HG02798 (cell line): ENCODE data around the gene EPB41L3.
"Not testable (repeated sequence)": the region's sequence is repeated elsewhere in the genome, so short reads cannot be mapped to it uniquely, and the experiment has no call there.

Experiments
- ATAC-seq: cut with Tn5 transposase; IDR thresholded peaks from one replicate; pipeline ENCODE4 v1.9.1; 2021; ENCODE audit warnings: mild to moderate bottlenecking; ENCODE audit not compliant: unreplicated experiment, poor library complexity

Gene EPB41L3

GRCh38 chr18:5503740-5504139, 40.1 kb downstream of the EPB41L3 start:
- ATAC-seq, result no peak

DNA sequence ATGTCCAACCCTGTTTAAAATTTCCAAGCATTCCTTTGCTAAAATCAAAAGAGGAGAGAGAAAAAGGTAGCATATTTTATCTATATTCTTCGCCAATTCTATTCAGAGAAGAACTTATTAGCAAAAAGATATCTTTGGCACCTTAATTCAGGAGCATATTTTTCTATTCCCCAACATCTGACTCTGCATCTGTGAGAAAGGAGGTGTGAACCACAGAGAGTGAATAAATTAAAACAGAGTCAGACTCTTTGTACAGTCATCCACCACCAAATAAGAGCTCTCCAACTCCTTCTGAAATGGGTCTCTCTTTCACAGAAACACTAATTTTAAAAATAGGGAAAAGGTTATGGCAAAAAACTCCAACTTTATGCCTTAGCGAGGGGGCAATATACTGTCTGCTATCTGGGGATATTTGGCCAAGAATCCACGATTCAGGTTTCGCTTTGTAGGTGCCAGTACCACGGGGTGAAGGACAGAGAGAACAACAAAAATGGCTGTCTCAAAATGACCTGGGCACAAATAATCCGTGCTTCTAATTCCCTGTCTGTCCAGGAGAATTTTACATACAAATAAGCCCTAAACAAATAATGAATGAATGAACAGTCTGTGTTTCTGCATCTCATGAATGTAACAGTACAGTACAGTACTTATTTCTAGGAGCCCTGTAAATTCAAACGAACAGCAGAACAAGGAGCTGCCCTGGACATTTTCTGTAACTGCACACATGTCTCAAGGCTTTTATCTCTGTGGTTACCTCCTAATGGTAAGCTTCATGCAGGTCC, 43.4 kb downstream of the EPB41L3 start:
- no peak for ATAC-seq

DNA sequence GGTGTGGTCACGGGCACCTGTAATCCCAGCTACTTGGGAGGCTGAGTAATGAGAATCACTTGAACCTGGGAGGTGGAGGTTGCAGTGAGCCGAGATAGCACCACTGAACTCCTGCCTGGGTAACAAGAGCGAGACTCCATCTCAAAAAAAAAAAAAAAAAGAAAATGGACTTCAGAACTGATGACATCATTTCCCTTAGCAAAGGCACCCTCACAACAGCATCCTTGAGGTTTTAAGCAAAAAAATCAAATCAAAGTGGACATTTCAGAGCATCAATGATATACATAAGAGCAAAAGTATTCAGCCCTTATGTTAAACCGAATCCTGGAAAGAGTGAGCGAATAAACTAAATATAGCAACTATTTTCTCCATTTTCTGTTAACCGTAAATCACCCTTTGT, 45.3 kb downstream of the EPB41L3 start:
- no peak for ATAC-seq

- no peak for ATAC-seq
These were observed 47.5 kb downstream of the EPB41L3 start for GRCh38 chr18:5496305-5496704.

DNA sequence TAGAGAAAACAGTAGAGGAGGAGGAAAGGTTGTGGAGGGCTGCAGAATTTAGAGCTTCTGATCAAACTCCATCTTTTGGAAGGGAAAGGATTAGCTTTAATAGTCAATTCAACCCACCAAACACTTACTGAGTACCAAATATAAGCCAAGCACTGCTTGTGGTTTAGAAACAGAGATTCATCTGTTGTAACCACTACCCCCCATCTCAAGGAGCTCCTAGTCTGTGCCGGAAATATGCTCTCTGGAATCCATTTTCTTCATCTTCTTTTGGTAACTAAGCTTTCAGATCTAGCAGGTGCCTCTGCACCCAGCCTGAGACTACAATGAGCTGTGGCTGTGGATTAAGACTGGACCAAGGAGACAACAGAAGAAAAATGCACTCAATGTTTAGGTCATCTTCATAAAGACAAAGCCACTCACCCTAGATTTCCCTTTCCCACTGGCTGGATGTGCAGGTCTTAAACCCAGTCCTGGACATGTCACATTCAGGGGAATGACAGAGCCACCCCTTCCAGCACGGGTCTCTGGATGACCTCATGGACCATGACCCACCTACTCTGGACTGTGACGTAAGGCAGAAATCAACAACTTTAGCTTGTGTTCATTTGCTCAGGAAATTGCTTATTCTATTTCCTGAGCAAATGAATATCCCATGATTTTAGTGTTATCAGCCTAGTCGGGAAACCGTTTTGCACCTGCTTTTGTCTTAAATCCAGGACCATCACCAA, 52.9 kb downstream of the EPB41L3 start:
- no peak for ATAC-seq

DNA sequence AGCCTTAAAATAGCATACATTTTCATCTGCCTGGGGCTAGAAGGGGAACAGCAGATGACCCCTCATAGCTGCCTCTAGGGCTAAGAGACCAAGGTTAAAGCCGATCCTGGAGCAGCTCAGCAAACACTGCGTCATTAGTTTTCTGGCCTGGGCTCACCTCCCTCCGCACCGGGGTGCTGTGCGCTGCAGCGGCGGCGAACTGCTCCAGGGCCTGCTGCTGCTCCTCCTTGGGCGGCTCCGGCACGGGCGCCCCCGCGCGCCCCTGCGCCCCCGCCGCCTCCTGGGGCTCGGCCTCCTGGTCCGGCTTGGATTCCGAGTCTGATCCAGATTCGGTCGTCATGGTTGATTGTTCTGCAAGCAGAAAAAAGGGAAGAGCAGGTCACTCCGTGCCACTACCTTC, 55.0 kb downstream of the EPB41L3 start:
- no peak for ATAC-seq

DNA sequence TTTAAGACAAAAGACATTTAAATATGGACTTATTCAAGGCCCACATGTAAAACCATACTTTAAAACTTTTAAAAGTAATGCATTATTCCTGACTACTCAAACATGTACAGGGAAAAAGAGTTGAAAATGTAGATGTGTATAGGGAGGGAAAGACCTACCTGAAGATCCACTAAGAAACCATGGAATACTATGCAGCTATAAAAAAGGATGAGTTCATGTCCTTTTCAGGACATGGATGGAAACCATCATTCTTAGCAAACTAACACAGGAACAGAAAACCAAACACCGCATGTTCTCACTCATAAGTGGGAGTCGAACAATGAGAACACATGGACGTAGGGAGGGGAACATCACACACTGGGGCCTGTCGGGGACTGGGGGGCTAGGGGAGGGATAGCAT, 55.8 kb downstream of the EPB41L3 start:
- not testable (repeated sequence) for ATAC-seq

DNA sequence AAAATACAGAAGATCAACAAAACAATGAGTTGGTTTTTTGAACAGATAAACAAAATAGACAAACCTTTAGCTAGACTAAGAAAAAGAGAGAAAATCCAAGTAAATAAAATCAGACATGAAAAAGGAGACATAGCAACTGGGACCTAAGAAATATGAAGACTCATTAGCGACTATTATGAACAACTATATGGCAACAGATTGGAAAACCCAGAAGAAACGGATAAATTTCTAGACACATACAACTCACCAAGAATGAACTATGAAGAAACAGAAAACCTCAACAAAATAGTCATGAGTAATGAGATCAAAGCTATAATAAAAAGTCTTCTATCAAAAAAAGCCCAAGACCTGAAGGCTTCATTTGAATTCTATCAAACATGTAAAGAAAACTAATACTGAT, 59.3 kb downstream of the EPB41L3 start:
- no peak for ATAC-seq

GRCh38 chr18:5481621-5482020, 62.2 kb downstream of the EPB41L3 start:
- ATAC-seq, result no peak

- ATAC-seq, result no peak
These were observed 65.5 kb downstream of the EPB41L3 start for GRCh38 chr18:5478261-5478660.

DNA sequence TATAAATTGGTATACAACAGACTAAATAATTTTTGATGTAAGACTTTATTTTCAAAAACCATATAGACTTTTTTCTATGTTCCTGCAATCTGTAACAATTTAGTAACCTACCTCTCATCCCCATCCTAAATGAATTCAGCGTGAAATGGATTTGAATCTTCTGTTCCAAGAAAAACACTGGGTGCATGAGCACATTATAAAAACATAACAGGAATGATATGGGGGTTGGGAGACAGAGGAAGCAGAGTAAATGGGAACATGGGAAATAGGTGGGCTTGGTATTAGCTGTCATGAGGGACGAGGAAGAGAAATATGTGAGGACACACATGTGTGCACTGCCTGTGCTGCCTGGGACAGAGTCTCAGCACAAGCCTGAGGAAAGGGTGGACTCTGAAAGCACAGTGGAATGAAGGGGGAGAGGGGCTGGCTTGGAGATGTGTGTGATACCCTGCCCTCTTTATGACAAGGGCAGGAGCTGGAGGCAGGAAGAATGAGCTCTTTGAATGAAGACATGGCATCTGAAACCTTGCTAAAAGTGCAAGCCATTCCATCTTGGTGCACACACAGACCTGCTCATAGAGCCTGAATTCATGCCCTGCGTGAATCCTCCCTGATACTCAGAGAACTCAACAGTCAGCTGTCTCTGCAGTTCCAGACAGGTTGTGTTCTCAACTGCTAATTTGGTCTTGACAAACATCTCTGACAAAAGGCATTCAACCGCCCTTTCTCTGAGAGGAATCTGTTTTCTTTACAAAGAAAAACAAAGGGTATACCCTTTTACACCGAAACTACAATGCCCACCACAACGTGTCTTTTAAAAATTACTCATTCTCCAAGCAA, 66.6 kb downstream of the EPB41L3 start:
- ATAC-seq, result no peak

GRCh38 chr18:5475267-5475666, 68.5 kb downstream of the EPB41L3 start:
- ATAC-seq, result no peak

DNA sequence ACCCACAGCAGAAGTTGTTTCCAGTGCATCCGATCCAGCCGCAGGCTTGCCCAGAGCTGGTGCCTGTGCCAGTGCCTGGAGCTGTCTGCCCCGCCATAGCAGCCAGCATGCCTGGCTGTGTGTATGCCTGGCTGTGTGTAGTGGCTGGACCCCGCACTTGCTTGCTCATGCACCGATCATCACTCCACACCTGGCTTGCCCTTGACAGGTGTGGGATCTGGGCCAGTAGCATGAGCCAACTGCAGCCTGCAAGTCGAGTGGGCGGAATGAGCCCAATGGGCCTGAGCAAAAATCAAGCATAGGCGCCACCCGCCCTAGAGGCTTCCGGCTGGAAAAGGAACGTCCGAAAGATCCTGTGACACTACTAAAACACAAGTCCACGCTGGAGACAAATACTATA, 74.5 kb downstream of the EPB41L3 start:
- no peak for ATAC-seq

DNA sequence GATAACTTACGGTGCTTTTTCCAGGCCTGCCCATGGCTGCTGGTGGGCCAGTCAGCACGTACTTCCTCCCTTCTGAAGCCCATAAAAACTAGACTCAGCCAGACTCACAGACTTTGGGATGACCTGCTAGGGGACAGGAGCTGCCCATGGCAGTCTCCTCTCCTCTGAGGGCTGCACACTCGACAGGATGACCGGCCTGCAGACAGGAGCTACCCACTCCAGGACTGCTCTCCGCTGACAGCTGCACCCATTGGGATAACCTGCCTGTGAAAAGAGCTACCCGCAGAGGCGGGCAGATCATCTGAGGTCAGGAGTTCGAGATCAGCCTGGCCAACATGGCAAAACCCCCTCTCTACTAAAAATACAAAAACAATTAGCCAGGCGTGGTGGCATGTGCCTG, 75.4 kb downstream of the EPB41L3 start:
- ATAC-seq, result no peak

GRCh38 chr18:5467671-5468070, 76.1 kb downstream of the EPB41L3 start:
- no peak for ATAC-seq

DNA sequence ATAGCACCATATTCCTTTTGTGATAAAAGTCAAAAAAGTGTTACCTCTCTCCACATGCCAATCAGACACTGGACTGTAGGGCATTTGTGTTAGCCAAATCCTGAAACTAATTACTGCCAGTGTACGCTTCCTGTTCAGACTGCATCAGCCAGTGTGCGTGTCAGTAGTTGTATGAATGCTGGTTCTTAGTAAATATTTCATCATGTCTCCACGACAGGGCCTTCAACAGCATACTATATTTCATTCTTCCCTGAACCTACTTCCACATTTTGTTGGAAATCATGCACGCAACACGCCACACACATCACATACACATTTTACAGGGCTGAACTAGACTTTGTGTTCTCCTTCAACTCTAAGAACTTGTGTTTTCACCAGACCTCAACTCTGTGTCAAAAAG, 77.5 kb downstream of the EPB41L3 start:
- ATAC-seq, result no peak

DNA sequence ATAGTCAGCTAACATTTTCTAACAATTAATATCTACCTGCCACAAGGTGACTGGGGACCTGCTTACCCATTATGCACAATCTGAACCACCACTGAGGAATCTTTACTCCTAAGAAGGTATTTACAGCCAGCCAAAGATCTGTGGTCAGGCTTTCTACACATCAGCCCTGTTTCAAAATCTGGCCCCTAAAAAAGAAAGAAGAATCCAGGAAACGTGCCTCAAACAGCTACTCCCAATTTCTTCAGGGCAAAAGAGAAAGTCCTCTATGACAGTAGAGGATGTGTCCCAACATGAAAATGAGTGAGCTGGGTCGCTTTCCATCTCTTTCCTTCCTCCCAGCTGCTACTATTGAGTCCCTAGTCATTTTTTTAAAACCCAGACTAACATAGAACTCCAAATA, 79.5 kb downstream of the EPB41L3 start:
- ATAC-seq, result no peak

- no peak for ATAC-seq
These were observed 80.0 kb downstream of the EPB41L3 start for GRCh38 chr18:5463831-5464230.

GRCh38 chr18:5463390-5463789, 80.4 kb downstream of the EPB41L3 start:
- ATAC-seq, result no peak

DNA sequence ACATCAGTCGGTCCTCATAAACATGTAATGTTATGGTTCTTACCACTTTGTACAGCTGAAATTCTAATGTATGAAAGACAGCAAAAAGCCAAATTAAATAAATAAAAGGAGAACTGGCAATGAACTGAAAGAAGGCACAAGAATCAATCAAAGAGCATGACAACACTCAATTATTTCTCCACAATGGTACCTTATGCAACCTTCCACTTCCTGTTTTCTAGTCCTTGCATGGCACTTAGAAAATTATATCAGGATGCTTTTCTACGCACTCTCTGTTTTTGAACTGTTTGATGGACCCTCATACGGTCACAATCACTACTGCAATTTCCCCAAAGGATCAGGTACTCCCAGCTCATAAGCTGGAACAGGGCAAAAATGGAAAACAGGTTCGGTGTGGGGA, 81.6 kb downstream of the EPB41L3 start:
- ATAC-seq, result no peak

DNA sequence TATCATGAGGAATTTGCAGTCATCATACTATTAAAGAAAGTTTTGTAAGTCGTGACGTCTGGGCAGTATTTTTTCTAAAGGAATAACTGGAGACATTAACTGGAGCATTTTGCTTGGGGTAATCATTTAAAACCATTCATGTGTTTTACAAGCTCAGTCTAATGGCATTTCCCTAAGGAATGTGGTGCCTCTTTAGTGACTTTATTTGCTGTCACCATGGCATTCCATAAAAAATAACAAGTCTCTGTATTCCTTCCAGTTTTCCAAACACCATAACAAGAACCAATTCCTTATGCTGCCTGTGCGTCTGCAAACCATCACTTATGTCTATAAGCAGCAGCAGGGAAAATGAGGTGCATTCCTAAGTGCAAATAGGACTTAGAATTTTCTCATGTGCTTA, 82.8 kb downstream of the EPB41L3 start:
- no peak for ATAC-seq
